NB4 (cell line): ENCODE data around the gene ZDHHC7.

Source experiments
- DNase-seq: peaks from one replicate; pipeline ENCODE4 v3.0.0; 2010; ENCODE audit warnings: low read depth
- H3K4me3 ChIP-seq: one replicate; pipeline ENCODE4 v1.5.1; 2011; ENCODE audit warnings: mild to moderate bottlenecking, low read depth, low read length, moderate library complexity
- MYC ChIP-seq: IDR thresholded peaks from 2 replicates; pipeline ENCODE4 v1.6.1; 2011; ENCODE audit warnings: low read depth, low read length
- POLR2A ChIP-seq: IDR thresholded peaks from 2 replicates; pipeline ENCODE4 v1.6.1; 2011; ENCODE audit warnings: mild to moderate bottlenecking; ENCODE audit not compliant: insufficient read length; ENCODE audit errors: extremely low read depth
- TF ChIP-seq, protein P1 (sequence below): IDR thresholded peaks from 2 replicates; pipeline ENCODE4 v1.6.1; 2011; ENCODE audit warnings: low read depth, low read length
- TF ChIP-seq, protein P2 (sequence below): IDR thresholded peaks from one replicate; pipeline ENCODE4 v1.5.1; 2012; ENCODE audit warnings: low read depth, low read length

The ZDHHC7 gene

DNA sequence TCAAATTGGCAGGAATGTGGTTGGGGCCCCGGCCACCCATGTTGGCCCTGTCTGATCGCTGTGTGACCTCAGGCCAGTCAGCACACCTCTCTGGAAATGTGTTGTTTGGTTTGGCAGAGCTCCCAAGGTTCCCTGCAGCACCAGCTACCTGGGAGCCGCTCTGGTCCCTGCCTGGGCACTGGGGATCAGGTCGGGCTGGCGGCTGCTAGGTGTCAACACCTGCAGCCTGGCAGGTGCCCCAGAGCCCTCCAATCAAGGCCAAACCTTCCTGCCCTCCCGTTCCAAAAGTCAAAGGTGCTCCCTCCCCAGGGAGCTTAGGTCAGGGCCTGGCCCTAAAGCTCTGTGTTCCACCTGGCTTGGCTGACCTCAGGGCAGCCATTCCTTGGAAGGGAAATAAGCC is 55.9 kb downstream of the ZDHHC7 start:
- no peak overlapping the region for H3K4me3 ChIP-seq
- no peak for TF ChIP-seq POLR2A
- TF ChIP-seq, protein P1, sequence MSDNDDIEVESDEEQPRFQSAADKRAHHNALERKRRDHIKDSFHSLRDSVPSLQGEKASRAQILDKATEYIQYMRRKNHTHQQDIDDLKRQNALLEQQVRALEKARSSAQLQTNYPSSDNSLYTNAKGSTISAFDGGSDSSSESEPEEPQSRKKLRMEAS = no peak
- no peak for TF ChIP-seq MYC
- TF ChIP-seq, protein P2, sequence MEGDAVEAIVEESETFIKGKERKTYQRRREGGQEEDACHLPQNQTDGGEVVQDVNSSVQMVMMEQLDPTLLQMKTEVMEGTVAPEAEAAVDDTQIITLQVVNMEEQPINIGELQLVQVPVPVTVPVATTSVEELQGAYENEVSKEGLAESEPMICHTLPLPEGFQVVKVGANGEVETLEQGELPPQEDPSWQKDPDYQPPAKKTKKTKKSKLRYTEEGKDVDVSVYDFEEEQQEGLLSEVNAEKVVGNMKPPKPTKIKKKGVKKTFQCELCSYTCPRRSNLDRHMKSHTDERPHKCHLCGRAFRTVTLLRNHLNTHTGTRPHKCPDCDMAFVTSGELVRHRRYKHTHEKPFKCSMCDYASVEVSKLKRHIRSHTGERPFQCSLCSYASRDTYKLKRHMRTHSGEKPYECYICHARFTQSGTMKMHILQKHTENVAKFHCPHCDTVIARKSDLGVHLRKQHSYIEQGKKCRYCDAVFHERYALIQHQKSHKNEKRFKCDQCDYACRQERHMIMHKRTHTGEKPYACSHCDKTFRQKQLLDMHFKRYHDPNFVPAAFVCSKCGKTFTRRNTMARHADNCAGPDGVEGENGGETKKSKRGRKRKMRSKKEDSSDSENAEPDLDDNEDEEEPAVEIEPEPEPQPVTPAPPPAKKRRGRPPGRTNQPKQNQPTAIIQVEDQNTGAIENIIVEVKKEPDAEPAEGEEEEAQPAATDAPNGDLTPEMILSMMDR = no peak
- no peak for DNase-seq

DNA sequence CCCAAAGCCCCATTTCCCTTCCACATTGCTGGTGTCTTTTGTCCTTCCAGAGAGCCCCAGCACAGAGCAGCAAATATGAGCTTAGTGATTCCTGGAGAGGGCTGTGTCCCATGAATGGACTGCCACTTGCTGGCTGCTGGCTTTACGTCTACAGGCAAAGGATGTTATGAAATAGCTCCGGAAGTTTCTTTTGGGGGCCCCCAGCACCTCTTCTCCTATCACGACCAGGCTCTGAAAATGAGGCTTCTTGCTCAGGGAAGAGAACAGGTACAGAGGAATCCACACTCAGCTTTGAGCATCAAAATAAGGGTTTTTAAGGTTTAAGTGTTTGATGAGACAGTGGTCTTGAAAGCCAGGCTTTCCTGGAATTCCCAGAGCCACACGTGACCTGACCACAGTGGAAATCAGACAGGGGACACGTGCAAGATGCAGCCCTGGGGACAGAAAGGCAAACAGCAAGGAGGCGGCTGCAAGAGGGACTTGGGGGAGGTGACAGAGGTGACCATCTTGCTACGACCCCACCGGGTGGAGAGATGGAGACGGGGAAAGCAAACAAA is 58.1 kb downstream of the ZDHHC7 start:
- peak; percentile 46 for DNase-seq
- TF ChIP-seq POLR2A = no peak
- TF ChIP-seq, protein P1 = no peak
- no peak overlapping the region for H3K4me3 ChIP-seq

DNA sequence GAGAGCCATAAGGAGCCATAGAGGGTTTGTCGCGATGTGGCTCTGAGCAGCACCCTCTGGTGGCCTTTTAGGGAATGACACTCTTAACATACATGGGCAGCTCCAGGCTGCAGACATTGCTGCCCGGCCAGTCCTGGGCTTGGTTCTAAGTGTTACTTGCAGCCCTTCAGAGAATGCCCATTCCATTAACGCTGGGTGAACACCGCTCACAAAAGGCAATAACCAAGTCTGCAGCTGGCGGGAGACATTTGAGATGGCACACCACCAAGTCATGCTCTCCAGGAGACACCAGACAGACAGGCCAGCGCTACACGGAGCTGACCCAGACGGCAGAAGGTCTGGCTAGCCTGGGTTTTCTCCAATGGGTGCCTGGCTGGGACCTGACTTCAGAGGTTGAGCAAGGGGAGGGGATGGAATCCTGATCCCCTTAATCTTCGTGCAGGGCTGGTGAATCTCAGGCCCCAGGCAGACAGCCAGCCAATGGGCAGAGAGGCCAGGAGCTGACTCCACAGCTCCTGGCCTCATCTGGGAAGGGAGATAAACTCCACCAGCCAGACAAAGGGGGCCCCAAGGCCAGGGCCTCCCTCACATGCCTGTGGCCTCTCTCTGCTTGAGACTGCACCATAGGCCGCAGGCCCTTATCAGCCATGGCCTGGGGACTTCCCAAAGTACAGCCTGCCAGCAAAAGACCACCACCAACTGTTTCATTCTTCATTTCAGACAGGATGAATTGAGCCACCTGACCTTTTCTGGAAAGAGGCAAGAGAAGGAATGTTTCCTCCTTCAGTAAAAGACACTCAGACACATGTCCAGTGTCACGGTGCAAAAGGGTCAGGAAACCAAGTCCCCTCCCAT is 58.8 kb downstream of the ZDHHC7 start:
- no peak overlapping the region for H3K4me3 ChIP-seq
- TF ChIP-seq, protein P2 = peak; percentile 92
- TF ChIP-seq POLR2A = no peak
- no peak for TF ChIP-seq MYC
- TF ChIP-seq, protein P1 = 0 out of 2 replicates have a peak, but pooled peaks have one; percentile 26
- DNase-seq = peak; percentile 86

DNA sequence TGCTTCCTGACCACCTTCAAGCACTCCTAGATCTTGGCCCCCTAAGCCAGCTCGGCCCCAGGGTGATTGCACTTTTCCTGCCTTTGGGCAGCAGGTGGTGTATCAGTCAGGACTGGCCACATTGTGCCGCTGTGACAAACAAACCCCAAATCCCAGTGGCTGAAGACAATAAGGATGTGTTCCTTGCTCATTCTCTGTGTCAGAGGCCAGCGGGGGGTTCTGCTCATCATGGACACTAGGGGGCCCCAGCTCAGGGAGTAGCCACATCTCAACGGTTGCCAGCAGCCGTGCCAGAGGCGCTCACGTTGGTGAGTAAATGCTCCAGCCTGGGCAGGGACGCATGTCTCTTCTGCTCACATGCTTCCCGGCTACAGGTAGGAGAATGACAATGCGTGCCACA is 60.4 kb downstream of the ZDHHC7 start:
- DNase-seq = peak; percentile 65
- no peak for TF ChIP-seq POLR2A
- TF ChIP-seq, protein P2 = peak; percentile 63
- TF ChIP-seq, protein P1 = no peak
- no peak for TF ChIP-seq MYC
- H3K4me3 ChIP-seq = no peak overlapping the region

DNA sequence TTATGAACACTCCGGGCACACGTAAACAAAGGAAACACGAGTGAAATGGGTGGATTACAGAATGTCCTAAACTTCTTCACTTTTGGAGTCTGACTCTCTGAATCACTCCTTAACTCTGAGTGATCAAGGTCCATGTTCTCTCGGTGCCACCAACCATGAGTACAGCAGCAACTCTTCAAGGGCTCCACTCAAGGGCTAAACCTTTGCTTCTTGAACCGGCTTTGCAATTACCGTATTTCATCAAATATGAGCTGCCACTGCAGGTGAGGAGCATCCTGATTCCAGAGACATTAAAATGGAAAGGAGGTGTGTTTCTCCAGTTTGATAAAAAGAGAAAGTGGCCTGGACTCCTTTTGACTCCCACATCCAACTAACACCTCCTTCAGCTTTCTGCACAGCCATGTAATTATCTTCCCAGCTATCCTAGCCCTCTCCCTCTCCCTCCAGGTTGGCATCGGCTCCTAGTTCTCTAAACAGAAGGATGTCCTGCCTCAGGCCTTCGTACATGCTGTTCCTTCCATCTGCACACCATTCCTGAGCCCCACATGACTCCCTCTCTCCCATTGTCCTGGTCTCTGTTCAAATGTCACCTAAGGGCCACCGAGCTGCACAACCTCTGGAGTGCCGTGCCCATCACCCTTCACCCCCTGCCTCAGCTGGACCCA is 61.4 kb downstream of the ZDHHC7 start:
- TF ChIP-seq POLR2A = no peak
- TF ChIP-seq, protein P2 = no peak
- TF ChIP-seq, protein P1 = no peak
- TF ChIP-seq MYC = no peak
- no peak for DNase-seq
- H3K4me3 ChIP-seq = no peak overlapping the region
